ENCODE measurements around the gene GRK1. TPM values are rescaled to one million over a fixed set of nuclear protein-coding genes. Genes with fewer than 3 reads are reported as not detected.

GRK1 gene
- polyA plus RNA-seq, 2 donors, result not detected

- Histone ChIP-seq H3K4me3 (ENCODE audit: low read depth in 1 of 2, low read length in 2 of 2) (no peak overlapping the region), H3K9me3 (ENCODE audit: control insufficient read depth in 2 of 2, insufficient read depth in 1 of 2, low read depth in 1 of 2, low read length in 1 of 2) (no peaks in the 10 kb centered on the region), H3K4me1 (ENCODE audit: control insufficient read depth in 2 of 2, insufficient read depth in 2 of 2, low read length in 1 of 2) (peaks cover 0 to under 1% of the 10 kb centered on the region in 2 donors), H3K27me3 (ENCODE audit: control insufficient read depth in 1 of 2, insufficient read depth in 2 of 2, low read length in 2 of 2) (no peaks in the 10 kb centered on the region), H3K27ac (ENCODE audit: low read depth in 2 of 2, low read length in 1 of 2) (no peak overlapping the region), H3K36me3 (ENCODE audit: control insufficient read depth in 2 of 2, insufficient read depth in 2 of 2, low read length in 1 of 2) (no peaks in the 10 kb centered on the region)
- WGBS, 2 donors, result 85 to 88% methylated on average over 3 of the region's 3 CpGs
Observed at GRCh38 chr13:113660066-113660465, 7.0 kb upstream of the GRK1 start.

GRCh38 chr13:113661509-113661908, 5.5 kb upstream of the GRK1 start:
- Histone ChIP-seq H3K4me3 (ENCODE audit: low read depth in 1 of 2, low read length in 2 of 2) (no peak overlapping the region), H3K4me1 (ENCODE audit: control insufficient read depth in 2 of 2, insufficient read depth in 2 of 2, low read length in 1 of 2) (peaks cover 0 to 6% of the 10 kb centered on the region in 2 donors), H3K36me3 (ENCODE audit: control insufficient read depth in 2 of 2, insufficient read depth in 2 of 2, low read length in 1 of 2) (no peaks in the 10 kb centered on the region), H3K27ac (ENCODE audit: low read depth in 2 of 2, low read length in 1 of 2) (no peak overlapping the region), H3K9me3 (ENCODE audit: control insufficient read depth in 2 of 2, insufficient read depth in 1 of 2, low read depth in 1 of 2, low read length in 1 of 2) (no peaks in the 10 kb centered on the region), H3K27me3 (ENCODE audit: control insufficient read depth in 1 of 2, insufficient read depth in 2 of 2, low read length in 2 of 2) (no peaks in the 10 kb centered on the region)
- 79 to 86% methylated on average over 2 of the region's 2 CpGs for WGBS, 2 donors

- no peak overlapping the region for H3K4me3 ChIP-seq (ENCODE audit: low read depth in 1 of 2, low read length in 2 of 2)
Observed at GRCh38 chr13:113663934-113664333, 3.1 kb upstream of the GRK1 start.

GRCh38 chr13:113664751-113665596, 2.0 kb upstream of the GRK1 start:
- no peak overlapping the region for H3K27ac ChIP-seq (ENCODE audit: low read depth in 2 of 2, low read length in 1 of 2)
- 54 to 56% methylated on average over 19 to 21 of the region's 21 CpGs for WGBS, 2 donors
- H3K4me1 ChIP-seq (ENCODE audit: control insufficient read depth in 2 of 2, insufficient read depth in 2 of 2, low read length in 1 of 2), result peaks cover 0 to 6% of the 10 kb centered on the region in 2 donors

More at GRCh38 chr13:113663934-113664333, 3.1 kb upstream of the GRK1 start:
- peaks cover 0 to 6% of the 10 kb centered on the region in 2 donors for H3K4me1 ChIP-seq (ENCODE audit: control insufficient read depth in 2 of 2, insufficient read depth in 2 of 2, low read length in 1 of 2)
- H3K27ac ChIP-seq (ENCODE audit: low read depth in 2 of 2, low read length in 1 of 2), result no peak overlapping the region
- no peaks in the 10 kb centered on the region for H3K36me3 ChIP-seq (ENCODE audit: control insufficient read depth in 2 of 2, insufficient read depth in 2 of 2, low read length in 1 of 2)
- H3K27me3 ChIP-seq (ENCODE audit: control insufficient read depth in 1 of 2, insufficient read depth in 2 of 2, low read length in 2 of 2), result no peaks in the 10 kb centered on the region
- no peaks in the 10 kb centered on the region for H3K9me3 ChIP-seq (ENCODE audit: control insufficient read depth in 2 of 2, insufficient read depth in 1 of 2, low read depth in 1 of 2, low read length in 1 of 2)
- WGBS, 2 donors, result 68 to 73% methylated on average over 15 of the region's 15 CpGs

GRCh38 chr13:113665597-113666328, 1.3 kb upstream of the GRK1 start:
- no peaks in the 10 kb centered on the region for H3K27me3 ChIP-seq (ENCODE audit: control insufficient read depth in 1 of 2, insufficient read depth in 2 of 2, low read length in 2 of 2)
- no peaks in the 10 kb centered on the region for H3K36me3 ChIP-seq (ENCODE audit: control insufficient read depth in 2 of 2, insufficient read depth in 2 of 2, low read length in 1 of 2)
- no peaks in the 10 kb centered on the region for H3K9me3 ChIP-seq (ENCODE audit: control insufficient read depth in 2 of 2, insufficient read depth in 1 of 2, low read depth in 1 of 2, low read length in 1 of 2)
- 84 to 86% methylated on average over 3 of the region's 3 CpGs for WGBS, 2 donors
- no peak overlapping the region for H3K27ac ChIP-seq (ENCODE audit: low read depth in 2 of 2, low read length in 1 of 2)
- no peak overlapping the region for H3K4me3 ChIP-seq (ENCODE audit: low read depth in 1 of 2, low read length in 2 of 2)
- H3K4me1 ChIP-seq (ENCODE audit: control insufficient read depth in 2 of 2, insufficient read depth in 2 of 2, low read length in 1 of 2), result peaks cover 0 to 6% of the 10 kb centered on the region in 2 donors

More at GRCh38 chr13:113664751-113665596, 2.0 kb upstream of the GRK1 start:
- Histone ChIP-seq H3K27me3 (ENCODE audit: control insufficient read depth in 1 of 2, insufficient read depth in 2 of 2, low read length in 2 of 2) (no peaks in the 10 kb centered on the region), H3K36me3 (ENCODE audit: control insufficient read depth in 2 of 2, insufficient read depth in 2 of 2, low read length in 1 of 2) (no peaks in the 10 kb centered on the region), H3K4me3 (ENCODE audit: low read depth in 1 of 2, low read length in 2 of 2) (no peak overlapping the region), H3K9me3 (ENCODE audit: control insufficient read depth in 2 of 2, insufficient read depth in 1 of 2, low read depth in 1 of 2, low read length in 1 of 2) (no peaks in the 10 kb centered on the region)

GRCh38 chr13:113666329-113666670, 719 bp upstream of the GRK1 start:
- H3K36me3 ChIP-seq (ENCODE audit: control insufficient read depth in 2 of 2, insufficient read depth in 2 of 2, low read length in 1 of 2), result no peaks in the 10 kb centered on the region
- WGBS, 2 donors, result 93 to 94% methylated on average over 2 of the region's 2 CpGs
- H3K27me3 ChIP-seq (ENCODE audit: control insufficient read depth in 1 of 2, insufficient read depth in 2 of 2, low read length in 2 of 2), result no peaks in the 10 kb centered on the region
- H3K9me3 ChIP-seq (ENCODE audit: control insufficient read depth in 2 of 2, insufficient read depth in 1 of 2, low read depth in 1 of 2, low read length in 1 of 2), result no peaks in the 10 kb centered on the region
- peaks cover 0 to 6% of the 10 kb centered on the region in 2 donors for H3K4me1 ChIP-seq (ENCODE audit: control insufficient read depth in 2 of 2, insufficient read depth in 2 of 2, low read length in 1 of 2)
- H3K4me3 ChIP-seq (ENCODE audit: low read depth in 1 of 2, low read length in 2 of 2), result no peak overlapping the region
- no peak overlapping the region for H3K27ac ChIP-seq (ENCODE audit: low read depth in 2 of 2, low read length in 1 of 2)

- H3K9me3 ChIP-seq (ENCODE audit: control insufficient read depth in 2 of 2, insufficient read depth in 1 of 2, low read depth in 1 of 2, low read length in 1 of 2), result no peaks in the 10 kb centered on the region
Observed at GRCh38 chr13:113667771-113668490, 912 bp downstream of the GRK1 start.

GRCh38 chr13:113668491-113668971, 1.5 kb downstream of the GRK1 start:
- H3K27ac ChIP-seq (ENCODE audit: low read depth in 2 of 2, low read length in 1 of 2), result no peak overlapping the region
- no peaks in the 10 kb centered on the region for H3K27me3 ChIP-seq (ENCODE audit: control insufficient read depth in 1 of 2, insufficient read depth in 2 of 2, low read length in 2 of 2)
- no peaks in the 10 kb centered on the region for H3K36me3 ChIP-seq (ENCODE audit: control insufficient read depth in 2 of 2, insufficient read depth in 2 of 2, low read length in 1 of 2)
- WGBS, 2 donors, result 78% methylated on average over 24 of the region's 24 CpGs
- no peaks in the 10 kb centered on the region for H3K9me3 ChIP-seq (ENCODE audit: control insufficient read depth in 2 of 2, insufficient read depth in 1 of 2, low read depth in 1 of 2, low read length in 1 of 2)
- peaks cover 0 to 6% of the 10 kb centered on the region in 2 donors for H3K4me1 ChIP-seq (ENCODE audit: control insufficient read depth in 2 of 2, insufficient read depth in 2 of 2, low read length in 1 of 2)
- H3K4me3 ChIP-seq (ENCODE audit: low read depth in 1 of 2, low read length in 2 of 2), result no peak overlapping the region

More at GRCh38 chr13:113667771-113668490, 912 bp downstream of the GRK1 start:
- WGBS, 2 donors, result 91 to 93% methylated on average over 29 of the region's 29 CpGs
- Histone ChIP-seq H3K36me3 (ENCODE audit: control insufficient read depth in 2 of 2, insufficient read depth in 2 of 2, low read length in 1 of 2) (no peaks in the 10 kb centered on the region), H3K27me3 (ENCODE audit: control insufficient read depth in 1 of 2, insufficient read depth in 2 of 2, low read length in 2 of 2) (no peaks in the 10 kb centered on the region), H3K27ac (ENCODE audit: low read depth in 2 of 2, low read length in 1 of 2) (no peak overlapping the region), H3K4me3 (ENCODE audit: low read depth in 1 of 2, low read length in 2 of 2) (no peak overlapping the region), H3K4me1 (ENCODE audit: control insufficient read depth in 2 of 2, insufficient read depth in 2 of 2, low read length in 1 of 2) (peaks cover 0 to 6% of the 10 kb centered on the region in 2 donors)

GRCh38 chr13:113669231-113669754, 2.3 kb downstream of the GRK1 start:
- H3K4me1 ChIP-seq (ENCODE audit: control insufficient read depth in 2 of 2, insufficient read depth in 2 of 2, low read length in 1 of 2), result peaks cover 0 to 6% of the 10 kb centered on the region in 2 donors
- H3K9me3 ChIP-seq (ENCODE audit: control insufficient read depth in 2 of 2, insufficient read depth in 1 of 2, low read depth in 1 of 2, low read length in 1 of 2), result no peaks in the 10 kb centered on the region
- H3K27me3 ChIP-seq (ENCODE audit: control insufficient read depth in 1 of 2, insufficient read depth in 2 of 2, low read length in 2 of 2), result no peaks in the 10 kb centered on the region
- 67 to 69% methylated on average over 13 of the region's 13 CpGs for WGBS, 2 donors
- no peaks in the 10 kb centered on the region for H3K36me3 ChIP-seq (ENCODE audit: control insufficient read depth in 2 of 2, insufficient read depth in 2 of 2, low read length in 1 of 2)
- no peak overlapping the region for H3K4me3 ChIP-seq (ENCODE audit: low read depth in 1 of 2, low read length in 2 of 2)
- no peak overlapping the region for H3K27ac ChIP-seq (ENCODE audit: low read depth in 2 of 2, low read length in 1 of 2)
